SU-DHL-6 (cell line): Measurements from ENCODE around the gene EVA1C.

Experiments used
- H2AFZ ChIP-seq: fragments of 200-600 bp; sonication (generic); 2 replicates; pipeline ENCODE4 v1.6.1; 2014; ENCODE audit warnings: low read depth, mild to moderate bottlenecking, moderate library complexity, mixed read lengths, antibody characterized with exemption, low read length; ENCODE audit not compliant: severe bottlenecking
- H3F3A ChIP-seq: fragments of 200-600 bp; shearing (Covaris generic); 2 replicates; pipeline ENCODE4 v1.6.0; 2016; ENCODE audit warnings: antibody characterized with exemption, mild to moderate bottlenecking; ENCODE audit not compliant: insufficient read depth
- H3K27ac ChIP-seq: fragments of 200-600 bp; sonication (generic); 2 replicates; pipeline ENCODE4 v1.5.1; 2016; ENCODE audit warnings: low read depth, mild to moderate bottlenecking, low read length, moderate library complexity, mixed read lengths
- H3K27me3 ChIP-seq: fragments of 200-600 bp; sonication (generic), shearing (Covaris generic); 2 replicates; pipeline ENCODE4 v1.6.0; 2014; ENCODE audit warnings: mild to moderate bottlenecking, low read length
- H3K36me3 ChIP-seq: fragments of 200-600 bp; sonication (generic); 2 replicates; pipeline ENCODE4 v1.6.1; 2014; ENCODE audit warnings: mild to moderate bottlenecking, low read length, mixed read lengths
- H3K4me2 ChIP-seq: fragments of 300-600, 200-600 bp; shearing (Covaris generic), sonication (generic); 2 replicates; pipeline ENCODE4 v1.6.0; 2014; ENCODE audit warnings: low read length, low read depth, mild to moderate bottlenecking; ENCODE audit not compliant: poor library complexity, severe bottlenecking
- H3K4me3 ChIP-seq: fragments of 200-600 bp; sonication (generic); 2 replicates; pipeline ENCODE4 v1.5.1; 2014; ENCODE audit warnings: antibody characterized with exemption, low read length, mild to moderate bottlenecking, mixed read lengths; ENCODE audit not compliant: insufficient read depth, poor library complexity, severe bottlenecking
- H3K79me2 ChIP-seq: fragments of 200-600 bp; sonication (generic); 2 replicates; pipeline ENCODE4 v1.6.1; 2014; ENCODE audit warnings: mild to moderate bottlenecking, low read length, moderate library complexity; ENCODE audit not compliant: insufficient read depth
- H3K9ac ChIP-seq: fragments of 200-600 bp; sonication (generic); 2 replicates; pipeline ENCODE4 v1.7.0; 2014; ENCODE audit warnings: mild to moderate bottlenecking, low read length
- H3K9me2 ChIP-seq: fragments of 200-600 bp; sonication (generic); replicated peaks from 2 replicates; pipeline ENCODE4 v1.6.1; 2014; ENCODE audit warnings: low read length; ENCODE audit not compliant: insufficient read depth
- H3K9me3 ChIP-seq: fragments of 200-600 bp; sonication (generic); 2 replicates; pipeline ENCODE4 v1.6.1; 2014; ENCODE audit warnings: low read length, mixed read lengths; ENCODE audit not compliant: insufficient read depth
- H4K20me1 ChIP-seq: fragments of 200-600 bp; sonication (generic); 2 replicates; pipeline ENCODE4 v1.6.1; 2014; ENCODE audit warnings: low read depth, mild to moderate bottlenecking, antibody characterized with exemption, low read length, moderate library complexity, mixed read lengths
- EZH2phosphoT487 ChIP-seq: fragments of 200-600 bp; sonication (generic), shearing (Covaris generic); conservative IDR thresholded peaks from 2 replicates; pipeline ENCODE4 v1.6.1; 2018; ENCODE audit warnings: mild to moderate bottlenecking, antibody characterized with exemption, low read length, moderate library complexity, mixed read lengths
- TF ChIP-seq, protein P1 (sequence below): fragments of 200-600 bp; sonication (generic); IDR thresholded peaks from one replicate; pipeline ENCODE4 v1.5.1; 2017; ENCODE audit warnings: antibody characterized with exemption, mild to moderate bottlenecking, low read length, moderate library complexity; ENCODE audit not compliant: insufficient read depth, poor library complexity, severe bottlenecking

Gene EVA1C

GRCh38 chr21:32519945-32520874 lies 107.7 kb downstream of the EVA1C start:
- Histone ChIP-seq H3K9me2 (no peaks in the 10 kb centered on the region), H3K79me2 (no peaks in the 10 kb centered on the region), H4K20me1 (no peaks in the 10 kb centered on the region), H3K4me2 (no peak overlapping the region), H3K27ac (no peak overlapping the region), H3K9me3 (no peaks in the 10 kb centered on the region), H3K27me3 (no peaks in the 10 kb centered on the region), H3F3A (no peaks in the 10 kb centered on the region), H3K9ac (no peak overlapping the region), H3K4me3 (no peak overlapping the region), H2AFZ (no peak overlapping the region), H3K36me3 (no peaks in the 10 kb centered on the region)
- TF ChIP-seq, protein P1, sequence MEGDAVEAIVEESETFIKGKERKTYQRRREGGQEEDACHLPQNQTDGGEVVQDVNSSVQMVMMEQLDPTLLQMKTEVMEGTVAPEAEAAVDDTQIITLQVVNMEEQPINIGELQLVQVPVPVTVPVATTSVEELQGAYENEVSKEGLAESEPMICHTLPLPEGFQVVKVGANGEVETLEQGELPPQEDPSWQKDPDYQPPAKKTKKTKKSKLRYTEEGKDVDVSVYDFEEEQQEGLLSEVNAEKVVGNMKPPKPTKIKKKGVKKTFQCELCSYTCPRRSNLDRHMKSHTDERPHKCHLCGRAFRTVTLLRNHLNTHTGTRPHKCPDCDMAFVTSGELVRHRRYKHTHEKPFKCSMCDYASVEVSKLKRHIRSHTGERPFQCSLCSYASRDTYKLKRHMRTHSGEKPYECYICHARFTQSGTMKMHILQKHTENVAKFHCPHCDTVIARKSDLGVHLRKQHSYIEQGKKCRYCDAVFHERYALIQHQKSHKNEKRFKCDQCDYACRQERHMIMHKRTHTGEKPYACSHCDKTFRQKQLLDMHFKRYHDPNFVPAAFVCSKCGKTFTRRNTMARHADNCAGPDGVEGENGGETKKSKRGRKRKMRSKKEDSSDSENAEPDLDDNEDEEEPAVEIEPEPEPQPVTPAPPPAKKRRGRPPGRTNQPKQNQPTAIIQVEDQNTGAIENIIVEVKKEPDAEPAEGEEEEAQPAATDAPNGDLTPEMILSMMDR = no peak
- TF ChIP-seq EZH2phosphoT487 = no peak

- H2AFZ ChIP-seq = no peak overlapping the region
- H3K36me3 ChIP-seq = no peaks in the 10 kb centered on the region
- H3K27me3 ChIP-seq = no peaks in the 10 kb centered on the region
- TF ChIP-seq EZH2phosphoT487 = no peak
- TF ChIP-seq, protein P1 = no peak
- no peaks in the 10 kb centered on the region for H3K9me2 ChIP-seq
- H3K27ac ChIP-seq = no peak overlapping the region
- H3K4me2 ChIP-seq = no peak overlapping the region
- H3K4me3 ChIP-seq = no peak overlapping the region
- H3K79me2 ChIP-seq = no peaks in the 10 kb centered on the region
- H4K20me1 ChIP-seq = no peaks in the 10 kb centered on the region
- H3K9ac ChIP-seq = no peak overlapping the region
- H3F3A ChIP-seq = no peaks in the 10 kb centered on the region
- H3K9me3 ChIP-seq = no peaks in the 10 kb centered on the region
These were observed 108.6 kb downstream of the EVA1C start for GRCh38 chr21:32520875-32521735.

DNA sequence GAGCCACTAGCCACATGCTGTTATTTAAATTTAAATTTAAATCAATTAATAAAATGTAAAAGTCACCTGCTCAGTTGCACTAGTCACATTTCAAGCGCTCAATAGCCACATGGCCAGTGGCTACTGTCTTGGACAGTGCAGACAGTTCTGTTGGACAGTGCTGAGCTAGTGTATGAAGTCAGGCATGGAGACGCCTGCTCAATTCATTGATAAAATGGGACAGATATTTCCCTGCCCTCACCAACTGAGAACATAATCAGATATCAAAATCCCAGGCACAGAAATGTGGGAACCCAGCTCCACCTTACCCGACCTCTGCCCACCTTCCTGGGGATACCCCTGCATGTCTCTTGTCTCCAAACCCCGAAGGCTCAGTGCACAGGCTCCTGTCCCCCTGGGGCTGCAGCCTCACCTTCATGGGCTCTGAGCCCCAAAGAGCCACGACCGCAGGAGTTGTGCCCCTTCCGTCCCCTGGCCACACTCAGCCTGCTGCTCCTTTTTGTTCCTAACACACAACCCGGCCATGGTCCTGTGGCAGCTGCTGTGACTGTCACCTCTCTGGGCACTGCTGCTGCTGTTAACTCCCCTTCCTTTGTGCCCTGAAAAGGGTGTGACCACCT lies 109.3 kb downstream of the EVA1C start:
- Histone ChIP-seq H3K9me3 (no peaks in the 10 kb centered on the region), H4K20me1 (no peaks in the 10 kb centered on the region), H3K4me2 (no peak overlapping the region), H3K27me3 (no peaks in the 10 kb centered on the region), H3K9ac (no peak overlapping the region), H2AFZ (no peak overlapping the region), H3K27ac (no peak overlapping the region), H3K79me2 (no peaks in the 10 kb centered on the region), H3F3A (no peaks in the 10 kb centered on the region), H3K4me3 (no peak overlapping the region), H3K36me3 (no peaks in the 10 kb centered on the region), H3K9me2 (no peaks in the 10 kb centered on the region)
- no peak for TF ChIP-seq EZH2phosphoT487
- TF ChIP-seq, protein P1 = no peak
